SK-N-MC (cell line): ENCODE results near the gene CNGB1.

Experiments used
- EZH2 ChIP-seq: fragments of 200-600 bp; sonication (generic); IDR thresholded peaks from one replicate; pipeline ENCODE4 v1.6.1; 2017; ENCODE audit warnings: antibody characterized with exemption
- FOXP2 ChIP-seq: optimal IDR thresholded peaks from 2 replicates; pipeline ENCODE3; 2011; ENCODE audit warnings: mild to moderate bottlenecking, moderate library complexity; ENCODE audit not compliant: insufficient read depth; ENCODE audit errors: extremely low read length, control extremely low read depth
- POLR2AphosphoS5 ChIP-seq: IDR thresholded peaks from 2 replicates; pipeline ENCODE4 v1.6.1; 2012; ENCODE audit warnings: mild to moderate bottlenecking, low read depth, low read length, borderline replicate concordance

GRCh38 chr16:57956270-57956808 is 14.6 kb downstream of the CNGB1 start:
- TF ChIP-seq EZH2, result no peak
- TF ChIP-seq FOXP2, result no peak
- no peak for TF ChIP-seq POLR2AphosphoS5
